Measurements from ENCODE around the gene DES.

DES gene

GRCh38 chr2:219418155-219419011, at the start of gene DES:
TSS of gene DES (plus strand) at chr2:219418377. CDS start at chr2:219418463, 86 bp downstream.
- TF ChIP-seq, protein P1, sequence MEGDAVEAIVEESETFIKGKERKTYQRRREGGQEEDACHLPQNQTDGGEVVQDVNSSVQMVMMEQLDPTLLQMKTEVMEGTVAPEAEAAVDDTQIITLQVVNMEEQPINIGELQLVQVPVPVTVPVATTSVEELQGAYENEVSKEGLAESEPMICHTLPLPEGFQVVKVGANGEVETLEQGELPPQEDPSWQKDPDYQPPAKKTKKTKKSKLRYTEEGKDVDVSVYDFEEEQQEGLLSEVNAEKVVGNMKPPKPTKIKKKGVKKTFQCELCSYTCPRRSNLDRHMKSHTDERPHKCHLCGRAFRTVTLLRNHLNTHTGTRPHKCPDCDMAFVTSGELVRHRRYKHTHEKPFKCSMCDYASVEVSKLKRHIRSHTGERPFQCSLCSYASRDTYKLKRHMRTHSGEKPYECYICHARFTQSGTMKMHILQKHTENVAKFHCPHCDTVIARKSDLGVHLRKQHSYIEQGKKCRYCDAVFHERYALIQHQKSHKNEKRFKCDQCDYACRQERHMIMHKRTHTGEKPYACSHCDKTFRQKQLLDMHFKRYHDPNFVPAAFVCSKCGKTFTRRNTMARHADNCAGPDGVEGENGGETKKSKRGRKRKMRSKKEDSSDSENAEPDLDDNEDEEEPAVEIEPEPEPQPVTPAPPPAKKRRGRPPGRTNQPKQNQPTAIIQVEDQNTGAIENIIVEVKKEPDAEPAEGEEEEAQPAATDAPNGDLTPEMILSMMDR (conservative IDR thresholded peaks at IDR 0.05; ENCODE audit: low read depth): no peak
- DNase-seq (ENCODE audit: low spot score): no peak
- CTCF ChIA-PET: interaction anchor here (0.6 to 1.0 kb wide), 4 partner anchors 9 to 142 kb away, joined by 3 read pairs; no protein-coding TSS in a partner anchor
- H3K27ac ChIP-seq: no peak within 1 kb of the TSS
- POLR2A ChIA-PET (ENCODE audit: low non-redundant PET): no interaction called here

DNA sequence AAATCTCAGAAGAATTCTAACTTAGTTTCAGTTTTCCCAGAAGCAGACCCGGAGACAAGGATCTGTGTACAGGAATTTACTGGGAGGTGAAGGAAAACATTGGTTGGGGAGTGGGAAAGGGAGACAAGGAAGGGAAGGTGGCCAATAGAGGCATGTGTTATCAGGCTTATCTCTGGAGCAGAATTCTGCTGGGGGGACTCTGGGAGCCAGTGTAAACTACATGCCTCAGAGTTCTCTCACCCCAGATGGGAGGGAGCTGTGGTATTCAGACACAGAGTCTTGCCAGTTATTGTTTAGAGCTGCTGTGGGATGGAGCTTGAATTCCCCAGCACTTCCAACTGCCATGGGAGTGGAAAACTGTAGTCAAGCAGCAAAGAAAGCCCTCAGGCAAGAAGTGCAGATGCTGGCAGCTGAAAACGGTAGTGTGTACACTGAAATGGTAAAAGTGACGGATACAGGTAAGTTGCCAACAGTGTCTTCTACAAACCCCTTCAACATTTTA, 49.4 kb upstream of the DES start:
- H3K27ac ChIP-seq: no peak overlapping the region
- ChIA-PET POLR2A (ENCODE audit: low non-redundant PET) (no interaction called here), CTCF (interaction anchor here (0.6 to 1.2 kb wide), 4 partner anchors 15 to 339 kb away, joined by 3 to 8 read pairs (median 5); no protein-coding TSS in a partner anchor)
- no peak for DNase-seq (ENCODE audit: low spot score)
- TF ChIP-seq, protein P1 (conservative IDR thresholded peaks at IDR 0.05; ENCODE audit: low read depth): no peak

GRCh38 chr2:219369447-219369861, 48.7 kb upstream of the DES start:
- CTCF ChIA-PET: interaction anchor here (0.7 to 1.0 kb wide), 3 partner anchors 17 to 312 kb away, joined by 3 to 5 read pairs (median 5); no protein-coding TSS in a partner anchor
- no peak overlapping the region for H3K27ac ChIP-seq
- TF ChIP-seq, protein P1 (conservative IDR thresholded peaks at IDR 0.05; ENCODE audit: low read depth): no peak
- DNase-seq (ENCODE audit: low spot score): no peak
- POLR2A ChIA-PET (ENCODE audit: low non-redundant PET): no interaction called here

DNA sequence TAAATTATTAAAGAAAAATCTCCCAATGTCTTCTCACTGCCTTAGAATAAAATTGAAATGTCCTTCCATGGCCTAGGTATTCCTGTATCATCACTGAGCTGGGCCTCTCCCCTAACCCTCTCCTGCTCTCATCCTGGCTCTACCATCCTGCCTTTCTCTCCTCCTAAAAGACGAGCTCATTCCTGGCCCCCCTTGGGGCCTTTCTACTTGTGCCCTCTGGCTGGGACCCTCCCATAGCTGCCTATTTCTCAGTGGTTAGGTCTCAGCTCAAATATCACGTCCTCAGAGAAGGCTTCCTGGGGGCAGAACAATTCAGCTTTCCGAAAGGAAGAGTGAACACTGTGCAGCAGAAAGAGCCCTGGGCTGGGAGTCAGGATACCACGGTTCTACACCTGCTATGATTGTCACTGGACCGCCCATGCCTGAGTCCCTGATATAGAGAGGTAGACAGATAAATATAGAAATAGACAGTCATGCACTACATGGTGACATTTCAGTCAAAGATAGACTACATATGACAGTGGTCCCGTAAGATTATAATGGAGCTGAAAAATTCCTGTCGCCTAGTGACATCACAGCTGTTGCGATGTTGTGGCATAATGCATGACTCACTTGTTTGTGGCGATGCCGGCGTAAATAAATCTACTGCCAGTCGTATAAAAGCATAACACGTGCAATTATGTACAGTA, 39.9 kb upstream of the DES start:
- ChIA-PET POLR2A (ENCODE audit: low non-redundant PET) (no interaction called here), CTCF (interaction anchor here (0.7 to 1.0 kb wide), 2 partner anchors 79 to 152 kb away, joined by 3 to 4 read pairs; no protein-coding TSS in a partner anchor)
- TF ChIP-seq, protein P1 (conservative IDR thresholded peaks at IDR 0.05; ENCODE audit: low read depth): no peak
- H3K27ac ChIP-seq: no peak overlapping the region
- no peak for DNase-seq (ENCODE audit: low spot score)

DNA sequence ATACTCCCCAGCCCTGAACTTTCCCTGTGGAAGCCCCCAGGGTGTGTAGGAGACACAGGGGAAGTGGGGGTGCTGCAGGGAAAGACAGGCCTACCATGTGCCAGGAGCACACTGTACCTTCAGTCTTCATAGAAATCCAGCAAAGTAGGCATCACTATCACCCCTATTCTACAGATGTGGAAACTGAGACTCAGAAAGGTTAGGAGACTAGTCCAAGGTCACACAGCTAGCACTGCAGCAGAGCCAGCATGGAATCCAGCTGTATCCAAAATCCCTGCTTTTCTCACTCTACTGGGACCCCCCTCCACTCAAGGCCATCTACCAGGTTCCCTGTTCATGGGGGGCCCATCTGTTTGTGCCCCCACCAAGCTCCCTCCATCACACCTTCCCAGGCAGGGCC, 37.3 kb upstream of the DES start:
- POLR2A ChIA-PET (ENCODE audit: low non-redundant PET): no interaction called here
- CTCF ChIA-PET: no interaction called here
- TF ChIP-seq, protein P1 (conservative IDR thresholded peaks at IDR 0.05; ENCODE audit: low read depth): no peak
- H3K27ac ChIP-seq: peak overlapping the region; percentile 15; the same call in 1 of the 2 replicates
- no peak for DNase-seq (ENCODE audit: low spot score)

DNA sequence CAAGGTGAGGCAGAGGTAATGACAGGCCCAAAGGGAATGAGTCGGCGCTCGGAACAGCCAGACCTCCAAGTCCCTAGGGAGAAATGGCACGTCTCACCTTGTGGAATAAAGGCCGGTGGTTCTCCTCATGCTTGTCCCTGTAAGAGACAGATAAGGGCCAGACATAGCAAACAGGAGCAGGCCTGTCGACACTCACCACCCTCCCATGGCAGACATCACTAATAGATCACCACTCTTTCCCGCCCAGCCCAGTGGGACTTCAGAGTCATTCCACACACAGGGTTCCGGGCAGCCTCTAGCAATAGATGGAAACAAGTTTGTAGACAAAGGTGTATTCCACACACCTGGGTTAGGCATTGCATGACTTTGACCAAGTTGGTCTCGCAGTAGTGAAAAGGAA, 36.7 kb upstream of the DES start:
- CTCF ChIA-PET: no interaction called here
- peak overlapping the region; percentile 15; the same call in 1 of the 2 replicates for H3K27ac ChIP-seq
- no peak for DNase-seq (ENCODE audit: low spot score)
- POLR2A ChIA-PET (ENCODE audit: low non-redundant PET): no interaction called here
- TF ChIP-seq, protein P1 (conservative IDR thresholded peaks at IDR 0.05; ENCODE audit: low read depth): no peak

All from RWPE1 (cell line).